HG03280 (cell line): Measurements from ENCODE around the gene CD33.
"Not testable (repeated sequence)": the region's sequence is repeated elsewhere in the genome, so short reads cannot be mapped to it uniquely, and the experiment has no call there.

Experiments
- ATAC-seq: cut with Tn5 transposase; IDR thresholded peaks from one replicate; pipeline ENCODE4 v1.9.1; 2021; ENCODE audit warnings: mild to moderate bottlenecking, moderate library complexity; ENCODE audit not compliant: unreplicated experiment

CD33 gene

GRCh38 chr19:51210191-51210784, 14.6 kb upstream of the CD33 start:
- ATAC-seq, result no peak

DNA sequence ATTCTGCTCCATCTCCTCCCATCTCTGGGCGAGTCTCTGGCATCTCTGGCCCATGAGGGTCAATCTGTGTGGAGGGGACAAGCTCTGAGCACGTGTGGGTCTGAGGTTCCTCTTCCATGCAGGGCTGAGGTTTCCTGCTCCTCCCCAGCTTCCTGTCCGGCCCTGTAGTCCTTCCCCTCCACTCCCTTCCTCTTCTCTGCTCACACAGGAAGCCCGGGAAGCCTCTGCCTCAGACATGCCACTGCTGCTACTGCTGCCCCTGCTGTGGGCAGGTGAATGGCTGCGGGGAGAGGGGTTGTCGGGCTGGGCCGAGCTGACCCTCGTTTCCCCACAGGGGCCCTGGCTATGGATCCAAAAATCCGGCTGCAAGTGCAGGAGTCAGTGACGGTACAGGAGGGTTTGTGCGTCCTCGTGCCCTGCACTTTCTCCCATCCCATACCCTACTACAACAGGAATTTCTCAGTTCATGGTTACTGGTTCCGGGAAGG, 14.0 kb upstream of the CD33 start:
- ATAC-seq, result not testable (repeated sequence)

DNA sequence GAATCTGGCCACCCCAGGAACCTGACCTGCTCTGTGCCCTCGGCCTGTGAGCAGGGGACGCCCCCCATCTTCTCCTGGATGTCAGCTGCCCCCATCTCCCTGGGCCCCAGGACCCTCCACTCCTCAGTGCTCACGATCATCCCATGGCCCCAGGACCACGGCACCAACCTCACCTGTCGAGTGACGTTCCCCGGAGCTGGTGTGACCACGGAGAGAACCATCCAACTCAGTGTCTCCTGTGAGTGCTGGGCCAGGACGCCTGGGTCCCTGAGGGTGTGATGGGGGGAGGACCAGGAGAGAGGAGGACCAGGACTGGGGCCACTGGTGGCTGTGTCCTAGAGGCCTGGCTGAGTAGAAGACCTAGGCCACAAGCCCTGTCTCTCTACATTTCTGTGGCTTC, 13.0 kb upstream of the CD33 start:
- no peak for ATAC-seq

- no peak for ATAC-seq
Observed at GRCh38 chr19:51219307-51219706, 5.6 kb upstream of the CD33 start.

GRCh38 chr19:51219971-51220370, 4.9 kb upstream of the CD33 start:
- no peak for ATAC-seq

DNA sequence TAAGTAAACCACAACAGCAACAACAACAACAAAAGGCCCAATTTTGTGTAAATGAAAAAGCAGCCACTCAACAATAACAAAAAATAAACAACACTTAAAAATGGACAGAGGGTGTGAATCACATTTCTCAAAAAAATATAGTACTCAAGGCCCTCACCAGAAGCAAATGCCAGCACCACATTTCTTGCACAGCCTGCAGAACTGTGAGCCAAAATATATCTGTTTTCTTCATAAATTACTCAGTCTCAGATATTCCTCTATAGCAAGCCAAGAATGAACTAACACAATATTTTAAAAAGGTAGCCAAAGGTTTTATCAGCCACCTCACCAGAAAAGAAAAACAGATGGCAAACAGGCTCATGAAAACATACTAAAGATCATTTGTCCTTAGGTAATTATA, 3.9 kb upstream of the CD33 start:
- ATAC-seq, result no peak

- ATAC-seq, result no peak
Observed at GRCh38 chr19:51224163-51224641, 678 bp upstream of the CD33 start.

- no peak for ATAC-seq
Observed at GRCh38 chr19:51226067-51226466, 1.2 kb downstream of the CD33 start.

- no peak for ATAC-seq
Observed at GRCh38 chr19:51227326-51227725, 2.4 kb downstream of the CD33 start.

DNA sequence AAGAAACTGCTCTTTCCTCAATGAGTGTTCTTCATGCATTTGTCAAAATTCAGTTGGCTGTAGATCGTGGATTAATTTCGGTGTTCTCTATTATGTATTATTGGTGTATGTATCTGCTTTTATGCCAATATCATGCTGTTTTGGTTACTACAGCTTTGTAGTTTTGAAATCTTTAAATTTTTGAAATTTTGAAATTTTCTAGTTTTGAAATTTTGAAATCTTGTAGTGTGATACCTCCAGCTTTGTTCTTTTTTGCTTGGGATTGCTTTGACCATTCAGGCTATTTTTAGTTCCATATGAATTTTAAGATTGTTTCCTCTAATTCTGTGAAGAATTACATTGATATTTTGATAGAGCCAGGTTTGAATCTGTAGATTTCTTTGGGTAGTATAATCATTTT, 3.1 kb downstream of the CD33 start:
- no peak for ATAC-seq

- ATAC-seq, result no peak
Observed at GRCh38 chr19:51240866-51241265, 16.0 kb downstream of the CD33 start.

- ATAC-seq, result no peak
Observed at GRCh38 chr19:51242881-51243630, 18.2 kb downstream of the CD33 start.

GRCh38 chr19:51246164-51246552, 21.3 kb downstream of the CD33 start:
- no peak for ATAC-seq

GRCh38 chr19:51247972-51248590, 23.2 kb downstream of the CD33 start:
- ATAC-seq, result no peak

DNA sequence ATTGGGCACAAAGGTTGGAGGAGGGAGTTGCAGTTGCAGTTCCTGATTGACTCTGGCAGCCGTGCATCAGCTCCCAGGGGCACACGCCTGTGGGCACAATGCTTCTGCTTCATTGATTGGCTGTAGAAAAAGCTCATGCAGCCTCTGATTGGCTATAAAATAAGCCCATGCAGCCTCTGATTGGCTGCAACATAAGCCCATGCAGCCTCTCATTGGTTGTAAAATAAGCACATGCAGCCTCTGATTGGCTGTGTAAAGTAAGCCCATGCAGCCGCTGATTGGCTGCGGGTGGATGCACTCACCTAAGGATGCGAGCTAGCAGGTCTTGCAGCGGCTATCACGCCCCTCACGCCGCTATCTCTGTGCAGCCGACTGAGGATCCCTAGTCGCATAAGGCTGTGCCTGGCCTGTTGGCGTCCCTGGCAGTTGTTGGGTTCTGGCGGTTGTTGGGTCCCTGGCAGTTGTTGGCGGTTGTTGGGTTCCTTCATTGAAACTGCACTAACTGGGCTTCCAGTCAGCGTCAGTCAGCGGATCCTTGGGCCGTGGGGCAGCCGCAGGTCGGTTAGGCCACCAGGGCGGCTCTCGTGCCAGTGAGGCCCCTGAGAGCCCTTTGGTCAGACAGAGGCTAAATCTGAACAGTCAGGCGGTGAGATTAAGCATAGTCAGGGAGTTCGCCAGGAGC, 26.0 kb downstream of the CD33 start, which contains the start of gene SIGLECL1:
Gene SIGLECL1, plus strand, starts transcription at position 295 of the 682 bp plus-strand sequence. CDS start 12,993 bp downstream, outside the sequence.
- ATAC-seq, result no peak

DNA sequence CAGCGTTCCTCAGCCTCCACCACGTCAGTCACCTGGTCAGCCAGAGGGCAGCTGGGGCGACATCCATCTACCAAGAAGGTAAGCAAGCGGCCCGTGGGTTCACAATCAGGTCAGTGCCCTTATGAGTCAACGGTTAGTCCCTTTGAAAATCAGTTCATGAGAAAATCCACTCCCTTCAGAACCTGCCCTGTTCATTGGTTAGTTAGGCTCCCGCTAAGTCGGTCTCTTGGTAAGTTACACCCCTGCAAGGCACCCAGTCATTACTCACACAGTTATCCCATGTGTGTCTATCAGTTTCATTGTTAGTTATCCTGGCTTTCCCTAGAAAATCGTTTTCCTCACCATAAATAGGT, 26.6 kb downstream of the CD33 start:
- ATAC-seq, result no peak

DNA sequence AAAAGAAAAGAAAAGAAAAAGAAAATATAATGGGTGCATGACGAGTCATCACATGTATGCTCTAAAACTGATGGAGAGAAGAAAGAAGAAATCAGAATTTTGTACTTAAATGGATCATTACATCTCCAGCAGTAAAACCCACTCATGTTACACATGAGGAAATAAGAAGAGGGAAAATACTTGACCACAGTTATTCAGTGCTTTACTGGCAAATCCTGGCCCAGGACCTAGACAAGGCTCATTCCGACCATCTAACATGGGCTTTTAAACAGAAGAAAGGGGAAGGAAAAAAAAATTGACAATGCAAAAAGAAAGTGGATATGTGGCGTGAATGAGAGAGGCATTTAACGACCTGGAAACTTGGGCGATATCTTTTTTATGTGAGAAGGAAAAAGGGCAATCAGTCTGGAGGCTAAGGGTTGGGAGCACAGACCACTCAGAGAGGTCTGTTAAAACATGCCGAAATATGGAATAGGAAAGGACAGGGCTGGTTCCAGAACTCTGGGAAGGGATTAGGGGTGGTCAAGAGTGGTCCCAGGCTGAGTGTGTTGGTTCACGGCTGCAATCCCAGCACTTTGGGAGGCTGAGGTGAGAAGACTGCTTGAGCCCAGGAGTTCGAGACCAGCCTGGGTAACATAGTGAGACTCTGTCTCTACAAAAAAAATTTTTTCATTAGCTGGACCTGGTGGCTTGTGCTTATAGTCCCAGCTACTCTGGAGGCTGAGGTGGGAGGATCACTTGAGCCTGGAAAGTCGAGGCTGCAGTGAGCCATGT, 27.6 kb downstream of the CD33 start:
- no peak for ATAC-seq

DNA sequence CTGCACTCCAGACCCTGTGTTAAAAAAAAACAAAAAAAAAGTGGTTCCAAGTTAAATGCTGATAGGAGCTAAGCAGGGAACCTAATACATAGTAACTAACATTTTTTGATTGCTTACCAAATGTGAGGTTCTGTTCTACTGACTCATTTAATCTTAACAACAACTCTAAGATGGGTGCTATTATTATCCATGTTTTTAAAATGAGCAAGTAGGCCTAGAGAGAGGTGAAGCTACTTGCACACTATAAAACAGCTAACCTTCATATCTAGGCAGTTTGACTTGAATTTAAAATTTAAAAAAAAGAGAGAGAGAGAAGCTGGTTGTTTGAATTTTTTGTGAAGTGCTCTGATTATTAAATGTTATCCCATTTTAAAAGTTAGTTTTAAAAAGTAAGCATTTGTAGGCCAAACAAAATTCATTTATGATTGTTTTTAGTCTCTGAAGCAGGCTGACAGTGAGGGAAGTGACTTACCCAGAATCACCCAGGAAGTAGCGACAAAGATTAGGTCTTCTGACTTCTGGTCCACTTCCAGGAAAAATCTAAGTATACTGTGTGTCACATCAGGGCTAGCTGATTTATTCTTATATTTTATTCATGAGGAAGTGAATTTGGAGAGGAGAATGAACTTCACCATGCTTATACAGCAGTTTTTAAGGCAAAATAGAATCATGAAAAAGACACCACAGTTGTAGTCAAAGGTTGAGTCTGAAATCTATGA, 28.4 kb downstream of the CD33 start:
- ATAC-seq, result no peak

- no peak for ATAC-seq
Observed at GRCh38 chr19:51256155-51256625, 31.3 kb downstream of the CD33 start.

- no peak for ATAC-seq
Observed at GRCh38 chr19:51257471-51257870, 32.6 kb downstream of the CD33 start.
